OCI-LY1 (cell line): ENCODE data around the gene ADAM12.

Source experiments
- H2AFZ ChIP-seq: fragments of 200-600 bp; sonication (generic), shearing (Covaris generic); 2 replicates; pipeline ENCODE4 v1.6.0; 2014; ENCODE audit warnings: antibody characterized with exemption, mild to moderate bottlenecking, low read length
- H3F3A ChIP-seq: fragments of 200-600 bp; sonication (generic), shearing (Covaris generic); 2 replicates; pipeline ENCODE4 v1.6.0; 2014; ENCODE audit warnings: mild to moderate bottlenecking, antibody characterized with exemption, low read length, moderate library complexity; ENCODE audit not compliant: insufficient read depth
- H3K27ac ChIP-seq: fragments of 200-600 bp; sonication (generic); 2 replicates; pipeline ENCODE4 v1.5.1; 2014; ENCODE audit warnings: low read length, mixed run types, mild to moderate bottlenecking, low read depth; ENCODE audit not compliant: poor library complexity, severe bottlenecking
- H3K27me3 ChIP-seq: fragments of 200-600 bp; sonication (generic); 2 replicates; pipeline ENCODE4 v1.6.0; 2014; ENCODE audit warnings: antibody characterized with exemption, mild to moderate bottlenecking, low read length, moderate library complexity; ENCODE audit not compliant: insufficient read depth
- H3K36me3 ChIP-seq: fragments of 200-600 bp; sonication (generic); 2 replicates; pipeline ENCODE4 v1.6.1; 2014; ENCODE audit warnings: mild to moderate bottlenecking, antibody characterized with exemption, low read length, moderate library complexity, mixed read lengths; ENCODE audit not compliant: insufficient read depth
- H3K4me1 ChIP-seq: fragments of 200-600 bp; sonication (generic); 2 replicates; pipeline ENCODE4 v1.5.1; 2014; ENCODE audit warnings: mild to moderate bottlenecking, low read length, moderate library complexity; ENCODE audit not compliant: insufficient read depth, severe bottlenecking
- H3K4me2 ChIP-seq: fragments of 200-600 bp; sonication (generic), shearing (Covaris generic); 2 replicates; pipeline ENCODE4 v1.6.1; 2014; ENCODE audit warnings: low read length
- H3K4me3 ChIP-seq: fragments of 200-600 bp; sonication (generic); 2 replicates; pipeline ENCODE4 v1.5.1; 2014; ENCODE audit warnings: low read length, low read depth, mild to moderate bottlenecking, mixed read lengths; ENCODE audit not compliant: poor library complexity, severe bottlenecking
- H3K79me2 ChIP-seq: fragments of 200-600 bp; shearing (Covaris generic); 2 replicates; pipeline ENCODE4 v1.6.1; 2016; ENCODE audit warnings: mixed run types, low read length, mixed read lengths; ENCODE audit not compliant: insufficient read depth
- H3K9ac ChIP-seq: fragments of 200-600 bp; sonication (generic), shearing (Covaris generic); 2 replicates; pipeline ENCODE4 v1.6.1; 2014; ENCODE audit warnings: mild to moderate bottlenecking, low read length, mixed read lengths
- H3K9me2 ChIP-seq: fragments of 200-600 bp; sonication (generic), shearing (Covaris generic); 2 replicates; pipeline ENCODE4 v1.6.1; 2014; ENCODE audit warnings: low read depth, mild to moderate bottlenecking, low read length, mixed read lengths
- H3K9me3 ChIP-seq: fragments of 200-600 bp; shearing (Covaris generic); 2 replicates; pipeline ENCODE4 v1.6.1; 2014; ENCODE audit warnings: low read length, mixed read lengths
- H4K20me1 ChIP-seq: fragments of 200-600 bp; sonication (generic), shearing (Covaris generic); 2 replicates; pipeline ENCODE4 v1.6.0; 2016; ENCODE audit warnings: mild to moderate bottlenecking, low read length; ENCODE audit not compliant: insufficient read depth
- EZH2 ChIP-seq: fragments of 200-600 bp; sonication (generic), shearing (Covaris generic); IDR thresholded peaks from 2 replicates; pipeline ENCODE4 v1.8.0; 2017; ENCODE audit warnings: borderline replicate concordance, mixed run types, mild to moderate bottlenecking, antibody characterized with exemption, low read length, moderate library complexity, mixed read lengths
- TF ChIP-seq, protein P1 (sequence below): fragments of 200-600 bp; sonication (generic), shearing (Covaris generic); IDR thresholded peaks from 2 replicates; pipeline ENCODE4 v1.5.1; 2017; ENCODE audit warnings: mild to moderate bottlenecking, antibody characterized with exemption, low read length, moderate library complexity, mixed read lengths

The ADAM12 gene

DNA sequence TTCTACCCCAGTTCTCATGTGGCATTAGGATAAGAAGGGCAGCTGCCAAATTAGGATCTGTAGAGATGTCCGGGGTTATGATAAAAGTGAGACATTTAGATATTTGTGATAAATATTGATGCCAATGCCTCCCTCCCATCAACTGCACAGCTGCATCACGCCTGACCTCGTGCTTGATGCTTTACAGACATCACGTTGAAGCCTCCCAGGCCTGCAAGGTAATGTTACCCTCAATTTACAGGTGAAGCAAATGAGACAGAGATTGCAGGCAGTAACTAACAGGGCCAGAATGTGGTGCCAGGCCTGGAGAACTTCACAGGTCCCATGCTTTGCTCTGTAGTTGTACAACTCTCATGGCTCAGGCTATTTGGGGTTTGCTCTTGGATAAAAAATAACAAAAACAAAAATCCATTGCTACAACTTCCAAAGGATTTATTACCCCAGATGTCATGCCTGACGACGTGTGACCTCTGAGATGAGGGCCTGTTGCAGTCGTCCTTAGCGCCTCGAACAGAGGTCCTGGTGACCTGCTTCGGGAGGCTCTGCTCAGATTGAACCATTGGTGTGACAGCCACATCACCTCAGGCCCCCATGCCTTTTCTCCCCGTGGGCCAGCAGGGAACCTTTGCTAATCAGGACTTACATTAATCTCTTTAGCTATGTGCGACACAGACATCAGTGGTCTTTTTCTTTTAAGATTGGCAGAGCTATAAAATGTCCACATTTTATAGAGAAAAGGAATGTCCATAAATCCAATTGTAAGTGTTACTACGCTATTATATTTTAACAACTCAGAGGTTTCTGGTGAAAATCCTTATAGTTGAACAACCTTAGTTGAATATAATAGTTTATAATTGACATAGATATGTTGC is 169.3 kb downstream of the ADAM12 start:
- H3K36me3 ChIP-seq = no peaks in the 10 kb centered on the region
- no peaks in the 10 kb centered on the region for H3K9me3 ChIP-seq
- H3K4me2 ChIP-seq = no peak overlapping the region
- no peak overlapping the region for H3K27ac ChIP-seq
- no peak overlapping the region for H3K4me3 ChIP-seq
- no peaks in the 10 kb centered on the region for H3F3A ChIP-seq
- H2AFZ ChIP-seq = no peak overlapping the region
- TF ChIP-seq EZH2 = no peak
- TF ChIP-seq, protein P1, sequence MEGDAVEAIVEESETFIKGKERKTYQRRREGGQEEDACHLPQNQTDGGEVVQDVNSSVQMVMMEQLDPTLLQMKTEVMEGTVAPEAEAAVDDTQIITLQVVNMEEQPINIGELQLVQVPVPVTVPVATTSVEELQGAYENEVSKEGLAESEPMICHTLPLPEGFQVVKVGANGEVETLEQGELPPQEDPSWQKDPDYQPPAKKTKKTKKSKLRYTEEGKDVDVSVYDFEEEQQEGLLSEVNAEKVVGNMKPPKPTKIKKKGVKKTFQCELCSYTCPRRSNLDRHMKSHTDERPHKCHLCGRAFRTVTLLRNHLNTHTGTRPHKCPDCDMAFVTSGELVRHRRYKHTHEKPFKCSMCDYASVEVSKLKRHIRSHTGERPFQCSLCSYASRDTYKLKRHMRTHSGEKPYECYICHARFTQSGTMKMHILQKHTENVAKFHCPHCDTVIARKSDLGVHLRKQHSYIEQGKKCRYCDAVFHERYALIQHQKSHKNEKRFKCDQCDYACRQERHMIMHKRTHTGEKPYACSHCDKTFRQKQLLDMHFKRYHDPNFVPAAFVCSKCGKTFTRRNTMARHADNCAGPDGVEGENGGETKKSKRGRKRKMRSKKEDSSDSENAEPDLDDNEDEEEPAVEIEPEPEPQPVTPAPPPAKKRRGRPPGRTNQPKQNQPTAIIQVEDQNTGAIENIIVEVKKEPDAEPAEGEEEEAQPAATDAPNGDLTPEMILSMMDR = no peak
- no peaks in the 10 kb centered on the region for H3K79me2 ChIP-seq
- no peaks in the 10 kb centered on the region for H3K4me1 ChIP-seq
- H3K27me3 ChIP-seq = no peaks in the 10 kb centered on the region
- H3K9me2 ChIP-seq = no peaks in the 10 kb centered on the region
- H3K9ac ChIP-seq = no peak overlapping the region
- no peaks in the 10 kb centered on the region for H4K20me1 ChIP-seq

DNA sequence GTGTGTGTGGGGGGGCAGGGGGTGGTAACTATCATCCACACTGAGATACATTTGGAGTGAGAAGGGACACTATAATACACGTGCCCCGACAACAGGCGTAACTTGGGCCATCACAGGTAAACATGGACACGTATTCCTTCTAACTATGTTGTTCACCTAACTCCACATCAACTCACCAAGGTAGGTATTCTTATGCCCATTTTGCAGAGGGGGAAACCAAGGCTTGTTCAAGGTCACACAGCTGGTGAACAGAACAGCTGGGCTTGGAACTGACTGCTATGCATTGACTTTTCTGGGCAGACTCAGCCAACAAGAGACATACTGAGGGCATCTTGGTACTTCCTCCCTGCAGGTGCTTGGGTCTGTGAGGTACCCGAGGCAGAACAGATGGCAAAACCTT is 170.1 kb downstream of the ADAM12 start:
- no peak overlapping the region for H3K4me3 ChIP-seq
- no peaks in the 10 kb centered on the region for H3K27me3 ChIP-seq
- H3K36me3 ChIP-seq = no peaks in the 10 kb centered on the region
- H2AFZ ChIP-seq = no peak overlapping the region
- no peaks in the 10 kb centered on the region for H3K9me2 ChIP-seq
- H3F3A ChIP-seq = no peaks in the 10 kb centered on the region
- no peaks in the 10 kb centered on the region for H3K4me1 ChIP-seq
- H3K79me2 ChIP-seq = no peaks in the 10 kb centered on the region
- H3K4me2 ChIP-seq = no peak overlapping the region
- no peak overlapping the region for H3K9ac ChIP-seq
- TF ChIP-seq, protein P1 = no peak
- TF ChIP-seq EZH2 = no peak
- no peak overlapping the region for H3K27ac ChIP-seq
- H4K20me1 ChIP-seq = no peaks in the 10 kb centered on the region
- H3K9me3 ChIP-seq = no peaks in the 10 kb centered on the region

DNA sequence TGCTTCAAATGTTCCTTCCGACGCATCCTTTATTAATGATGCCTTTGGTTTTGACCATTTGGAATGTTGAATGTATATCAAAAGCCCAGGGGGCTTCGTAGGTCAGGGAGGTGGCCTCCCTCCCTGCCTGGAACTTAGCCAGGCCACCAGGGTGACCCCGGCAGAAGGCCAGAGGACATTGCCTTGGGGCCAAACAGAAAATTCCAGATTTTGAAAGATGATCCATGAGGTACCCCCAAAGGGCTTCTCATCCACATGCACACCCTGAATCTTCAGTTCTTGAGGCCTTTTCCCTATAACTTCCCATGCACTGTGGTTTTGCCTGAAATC is 171.7 kb downstream of the ADAM12 start:
- Histone ChIP-seq H3K4me3 (no peak overlapping the region), H3K27ac (no peak overlapping the region), H3K79me2 (no peaks in the 10 kb centered on the region)

More for the DNA sequence above, 171.7 kb downstream of the ADAM12 start:
- Histone ChIP-seq H3K4me2 (no peak overlapping the region), H3K9ac (no peak overlapping the region), H3K4me1 (no peaks in the 10 kb centered on the region), H3K9me3 (no peaks in the 10 kb centered on the region), H2AFZ (no peak overlapping the region), H3K27me3 (no peaks in the 10 kb centered on the region), H3K9me2 (no peaks in the 10 kb centered on the region), H3K36me3 (no peaks in the 10 kb centered on the region), H3F3A (no peaks in the 10 kb centered on the region), H4K20me1 (no peaks in the 10 kb centered on the region)
- TF ChIP-seq EZH2 = no peak
- TF ChIP-seq, protein P1 = no peak
